Activated naive CD8-positive, alpha-beta T cell (primary cell): Measurements from ENCODE around the gene GALNT2.

Source experiments
- H3K27ac Mint-ChIP-seq: one replicate; pipeline ENCODE4 v1.8.0; 2021; ENCODE audit warnings: mixed read lengths
- H3K27me3 Mint-ChIP-seq: one replicate; pipeline ENCODE4 v1.8.0; 2021; ENCODE audit warnings: mixed read lengths
- H3K36me3 Mint-ChIP-seq: one replicate; pipeline ENCODE4 v1.8.0; 2021; ENCODE audit warnings: mixed read lengths
- H3K4me1 Mint-ChIP-seq: one replicate; pipeline ENCODE4 v1.8.0; 2021; ENCODE audit warnings: low read depth, mixed read lengths
- H3K4me3 Mint-ChIP-seq: one replicate; pipeline ENCODE4 v1.8.0; 2021; ENCODE audit warnings: mild to moderate bottlenecking, mixed read lengths
- H3K9me3 Mint-ChIP-seq: one replicate; pipeline ENCODE4 v1.8.0; 2021; ENCODE audit warnings: low read depth, mixed read lengths

The GALNT2 gene

DNA sequence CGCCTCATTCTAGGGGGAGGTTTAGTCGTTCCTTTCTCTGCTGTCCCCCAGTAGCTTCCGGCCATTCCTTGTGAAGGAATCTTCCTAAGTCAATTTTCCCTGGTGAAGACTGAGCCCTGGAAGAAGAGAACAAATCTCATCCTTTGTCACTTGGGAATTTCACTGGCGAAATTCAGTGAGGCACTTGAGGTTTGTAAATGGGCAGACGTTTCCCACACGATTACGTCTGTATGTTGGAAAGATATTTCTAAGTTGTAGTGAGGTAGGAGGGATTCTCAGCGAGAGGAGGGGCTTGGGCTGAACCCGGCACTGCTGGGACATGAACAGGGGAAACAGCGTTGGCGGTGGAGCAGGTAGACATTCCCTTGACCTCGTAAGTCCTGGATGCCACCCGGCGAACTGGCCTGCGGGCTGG is 47.2 kb downstream of the GALNT2 start:
- Mint-ChIP-seq H3K4me3 (no peak overlapping the region), H3K27ac (no peak overlapping the region), H3K9me3 (no peaks in the 10 kb centered on the region), H3K27me3 (no peaks in the 10 kb centered on the region), H3K36me3 (peaks cover 24% of the 10 kb centered on the region), H3K4me1 (peaks cover 61% of the 10 kb centered on the region)

DNA sequence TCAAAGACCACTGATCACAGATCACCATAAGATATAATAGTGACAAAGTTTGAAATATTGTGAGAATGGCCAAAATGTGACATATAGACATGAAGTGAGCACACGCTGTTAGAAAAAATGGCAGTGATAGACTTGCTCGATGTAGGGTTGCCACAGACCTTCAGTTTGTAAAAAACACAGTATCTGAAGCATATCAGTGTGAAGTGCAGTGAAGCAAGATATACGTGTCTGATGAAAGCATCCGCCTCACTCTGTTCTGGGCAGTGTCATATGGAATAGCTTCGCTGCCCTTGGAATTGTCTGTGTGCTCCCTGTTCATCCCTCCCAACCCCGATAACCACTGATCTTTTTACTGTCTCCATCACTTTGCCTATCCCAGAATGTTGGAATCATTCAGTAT is 50.7 kb downstream of the GALNT2 start:
- H3K27me3 Mint-ChIP-seq, result no peaks in the 10 kb centered on the region
- no peaks in the 10 kb centered on the region for H3K9me3 Mint-ChIP-seq
- no peak overlapping the region for H3K4me3 Mint-ChIP-seq
- H3K36me3 Mint-ChIP-seq, result peaks cover 32% of the 10 kb centered on the region
- H3K27ac Mint-ChIP-seq, result no peak overlapping the region
- H3K4me1 Mint-ChIP-seq, result peaks cover 48% of the 10 kb centered on the region

DNA sequence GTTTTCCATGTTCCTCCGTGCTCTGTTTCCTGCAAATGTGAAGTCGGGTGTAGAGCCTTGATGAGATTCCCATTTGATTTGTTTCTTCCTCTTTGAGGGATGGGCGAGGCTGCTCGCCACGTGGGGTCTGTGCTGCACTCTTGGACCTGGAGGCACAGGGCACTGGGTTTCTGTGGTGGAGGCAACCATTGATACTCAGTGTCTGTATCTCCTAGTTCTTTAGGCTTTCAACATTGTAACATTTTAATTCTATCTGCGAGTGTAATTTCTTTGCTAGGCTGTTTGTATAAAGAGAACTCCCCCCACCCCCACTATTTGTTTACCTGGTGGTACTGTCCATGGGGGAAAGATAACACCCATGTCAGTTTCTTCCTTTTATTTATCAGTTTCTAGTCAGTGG is 52.3 kb downstream of the GALNT2 start:
- no peak overlapping the region for H3K27ac Mint-ChIP-seq
- peaks cover 28% of the 10 kb centered on the region for H3K36me3 Mint-ChIP-seq
- no peaks in the 10 kb centered on the region for H3K9me3 Mint-ChIP-seq
- peaks cover 55% of the 10 kb centered on the region for H3K4me1 Mint-ChIP-seq
- no peak overlapping the region for H3K4me3 Mint-ChIP-seq
- H3K27me3 Mint-ChIP-seq, result no peaks in the 10 kb centered on the region

DNA sequence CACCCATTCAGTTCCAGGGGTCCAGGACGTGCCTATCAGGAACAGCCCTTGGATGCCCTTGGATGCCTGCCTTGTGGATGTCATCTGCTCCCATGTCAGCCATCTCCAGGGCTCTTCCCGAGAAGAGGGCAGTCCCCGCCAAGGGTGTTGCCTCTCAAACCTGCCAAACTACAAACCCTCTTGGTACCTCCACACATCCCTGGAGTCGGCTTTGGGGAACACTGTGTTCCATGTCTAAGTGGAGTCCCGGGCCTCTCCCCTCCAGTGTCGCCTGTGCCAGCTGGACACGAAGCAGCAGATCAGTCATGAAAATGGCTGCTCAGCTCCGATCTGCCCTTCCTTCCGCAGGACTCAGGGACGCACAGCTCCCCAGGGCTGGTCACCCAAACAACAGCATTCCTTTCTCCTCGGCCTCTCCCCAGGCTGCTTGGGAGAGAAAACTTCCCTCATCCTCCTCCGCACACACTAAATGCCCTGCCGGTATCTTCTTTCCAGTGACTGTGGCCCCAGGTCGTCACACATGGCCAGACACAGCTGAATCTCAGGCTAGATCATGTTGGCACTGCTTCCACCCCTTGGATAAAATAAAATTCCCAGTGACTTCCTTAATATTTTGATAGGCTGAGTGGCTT is 53.4 kb downstream of the GALNT2 start:
- peaks cover 24% of the 10 kb centered on the region for H3K36me3 Mint-ChIP-seq
- peaks cover 63% of the 10 kb centered on the region for H3K4me1 Mint-ChIP-seq
- H3K27me3 Mint-ChIP-seq, result no peaks in the 10 kb centered on the region
- no peak overlapping the region for H3K27ac Mint-ChIP-seq
- no peaks in the 10 kb centered on the region for H3K9me3 Mint-ChIP-seq
- no peak overlapping the region for H3K4me3 Mint-ChIP-seq

DNA sequence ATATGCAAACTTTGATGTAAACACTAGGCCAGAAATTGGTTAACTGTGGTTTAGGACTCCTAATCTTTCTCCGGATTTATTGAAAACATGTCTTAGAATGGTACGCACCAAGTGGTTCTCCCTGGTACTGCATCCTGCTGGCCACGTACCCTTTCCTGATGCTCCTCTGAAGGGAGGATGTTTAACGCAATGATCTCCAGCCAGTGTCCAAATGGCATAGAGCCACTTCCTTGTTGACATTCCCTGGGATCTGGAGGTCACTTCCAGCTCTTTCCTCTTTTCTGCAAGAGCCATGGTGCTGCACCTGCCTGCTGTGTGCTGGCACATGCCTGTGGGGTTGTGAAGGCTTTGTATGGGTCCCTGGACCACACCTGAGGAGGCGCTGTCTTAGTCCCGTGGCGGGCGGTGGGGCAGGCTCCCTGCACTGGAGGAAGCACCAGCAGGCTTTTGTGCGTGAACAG is 53.9 kb downstream of the GALNT2 start:
- Mint-ChIP-seq H3K4me1 (peaks cover 65% of the 10 kb centered on the region), H3K27me3 (no peaks in the 10 kb centered on the region), H3K9me3 (no peaks in the 10 kb centered on the region), H3K27ac (no peak overlapping the region), H3K36me3 (peaks cover 21% of the 10 kb centered on the region), H3K4me3 (no peak overlapping the region)

DNA sequence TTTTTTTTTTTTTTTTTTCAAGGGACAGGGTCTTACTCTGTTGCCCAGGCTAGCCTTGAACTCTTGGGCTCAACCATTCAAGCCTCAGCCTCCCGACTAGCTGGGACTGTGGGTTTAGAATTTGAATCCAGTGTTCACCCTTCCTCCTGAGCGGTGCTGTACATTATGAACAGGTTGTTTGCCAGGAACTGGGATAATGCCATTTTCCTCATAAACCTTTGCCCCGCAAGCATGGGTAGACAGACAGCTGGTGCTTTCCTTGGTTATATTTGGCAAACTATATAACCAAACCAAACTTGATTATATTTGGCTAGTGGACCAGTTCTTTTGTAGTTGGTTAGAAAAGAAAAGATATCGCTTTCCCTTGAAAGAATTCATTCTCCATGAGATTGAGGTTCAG is 54.9 kb downstream of the GALNT2 start:
- Mint-ChIP-seq H3K4me1 (peaks cover 71% of the 10 kb centered on the region), H3K4me3 (no peak overlapping the region), H3K9me3 (no peaks in the 10 kb centered on the region), H3K27ac (no peak overlapping the region), H3K36me3 (peaks cover 18% of the 10 kb centered on the region), H3K27me3 (no peaks in the 10 kb centered on the region)

DNA sequence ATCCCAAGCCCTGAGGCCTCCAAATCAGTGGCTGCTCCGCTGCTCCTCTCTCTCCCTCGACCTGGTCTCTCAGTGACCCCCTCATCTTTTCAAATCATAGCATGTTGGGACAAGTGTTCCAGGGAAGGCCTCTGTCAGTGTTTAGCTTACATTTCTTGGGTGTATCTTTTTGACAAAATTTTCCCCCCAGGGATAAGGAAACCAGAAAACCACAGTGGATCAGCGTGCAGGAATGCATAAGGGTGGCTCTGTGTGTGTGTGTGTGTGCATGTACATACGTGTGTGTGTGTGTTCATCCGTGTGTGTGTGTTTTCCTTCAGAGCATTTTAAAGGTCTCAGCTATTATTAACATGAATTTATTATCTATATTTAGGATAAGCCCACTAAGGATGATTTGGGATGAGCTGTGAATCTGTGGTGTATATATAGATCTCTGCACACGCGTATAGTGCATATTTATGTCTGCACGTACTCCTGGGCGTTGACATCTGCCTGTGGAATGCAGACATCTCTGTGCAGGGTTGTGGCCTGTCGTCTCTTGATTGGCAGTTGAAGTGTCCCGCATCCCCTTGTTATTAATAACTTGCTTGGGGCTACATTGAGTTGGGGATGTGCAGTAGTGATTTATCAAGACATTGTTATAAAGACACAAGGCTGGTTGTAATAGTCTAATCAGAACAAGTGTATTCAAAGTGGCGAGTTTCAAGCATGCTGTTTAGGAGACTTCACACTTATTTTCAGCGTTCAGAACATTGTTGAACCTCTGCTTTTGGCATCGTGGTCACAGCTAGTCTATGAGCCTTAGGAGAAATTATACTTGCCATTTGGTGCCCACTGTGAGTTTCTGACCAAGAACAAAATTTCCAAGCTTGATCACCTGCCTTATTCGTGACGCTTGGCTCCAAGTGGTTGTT is 55.6 kb downstream of the GALNT2 start:
- no peaks in the 10 kb centered on the region for H3K9me3 Mint-ChIP-seq
- H3K36me3 Mint-ChIP-seq, result peaks cover 15% of the 10 kb centered on the region
- peaks cover 72% of the 10 kb centered on the region for H3K4me1 Mint-ChIP-seq
- no peak overlapping the region for H3K4me3 Mint-ChIP-seq
- H3K27ac Mint-ChIP-seq, result peak overlapping the region; percentile 81
- no peaks in the 10 kb centered on the region for H3K27me3 Mint-ChIP-seq

DNA sequence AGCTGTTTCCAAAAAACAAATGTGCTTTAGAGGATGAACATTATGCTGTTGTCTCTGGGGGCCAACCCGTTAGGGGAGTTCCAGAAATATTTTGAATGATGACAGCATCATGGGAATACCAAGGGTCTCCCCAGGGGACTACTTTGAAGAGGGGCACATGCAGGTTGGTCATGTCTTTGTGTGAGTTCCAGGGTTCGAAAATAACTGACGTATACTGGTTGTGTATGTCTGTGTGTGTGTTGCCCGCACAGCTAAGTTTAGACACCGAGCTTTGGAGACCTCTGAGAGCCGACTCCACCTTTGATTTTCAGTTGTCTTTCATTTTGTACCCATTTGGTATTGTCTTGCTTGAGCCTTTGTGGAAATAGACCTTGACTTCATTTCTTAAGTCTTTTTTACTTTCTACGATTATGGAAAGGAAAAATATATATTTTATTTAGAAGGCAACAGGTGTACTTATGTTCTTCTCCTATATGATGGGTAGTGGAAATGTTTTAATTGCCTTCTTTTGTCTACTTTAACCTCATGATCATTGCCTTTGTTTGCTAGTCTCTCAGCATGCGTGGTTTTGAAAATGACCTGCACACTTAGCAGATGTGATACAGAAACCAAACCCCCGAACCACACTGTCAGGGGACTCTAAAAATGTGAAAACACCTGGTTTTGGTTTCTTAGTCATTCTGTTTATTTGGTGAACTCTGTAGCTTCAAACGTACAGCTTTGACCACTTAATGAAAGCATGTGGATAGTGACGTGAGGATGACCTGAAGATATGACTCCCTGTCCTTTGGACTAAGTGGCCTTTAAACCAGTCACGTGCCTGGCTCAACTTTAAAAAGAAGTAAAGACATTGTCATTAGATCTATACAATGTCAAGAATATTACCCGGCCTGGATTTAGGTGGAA is 56.5 kb downstream of the GALNT2 start:
- peak overlapping the region; percentile 81 for H3K27ac Mint-ChIP-seq
- no peaks in the 10 kb centered on the region for H3K9me3 Mint-ChIP-seq
- no peaks in the 10 kb centered on the region for H3K27me3 Mint-ChIP-seq
- peaks cover 77% of the 10 kb centered on the region for H3K4me1 Mint-ChIP-seq
- peaks cover 12% of the 10 kb centered on the region for H3K36me3 Mint-ChIP-seq
- H3K4me3 Mint-ChIP-seq, result peak overlapping the region; percentile 19

DNA sequence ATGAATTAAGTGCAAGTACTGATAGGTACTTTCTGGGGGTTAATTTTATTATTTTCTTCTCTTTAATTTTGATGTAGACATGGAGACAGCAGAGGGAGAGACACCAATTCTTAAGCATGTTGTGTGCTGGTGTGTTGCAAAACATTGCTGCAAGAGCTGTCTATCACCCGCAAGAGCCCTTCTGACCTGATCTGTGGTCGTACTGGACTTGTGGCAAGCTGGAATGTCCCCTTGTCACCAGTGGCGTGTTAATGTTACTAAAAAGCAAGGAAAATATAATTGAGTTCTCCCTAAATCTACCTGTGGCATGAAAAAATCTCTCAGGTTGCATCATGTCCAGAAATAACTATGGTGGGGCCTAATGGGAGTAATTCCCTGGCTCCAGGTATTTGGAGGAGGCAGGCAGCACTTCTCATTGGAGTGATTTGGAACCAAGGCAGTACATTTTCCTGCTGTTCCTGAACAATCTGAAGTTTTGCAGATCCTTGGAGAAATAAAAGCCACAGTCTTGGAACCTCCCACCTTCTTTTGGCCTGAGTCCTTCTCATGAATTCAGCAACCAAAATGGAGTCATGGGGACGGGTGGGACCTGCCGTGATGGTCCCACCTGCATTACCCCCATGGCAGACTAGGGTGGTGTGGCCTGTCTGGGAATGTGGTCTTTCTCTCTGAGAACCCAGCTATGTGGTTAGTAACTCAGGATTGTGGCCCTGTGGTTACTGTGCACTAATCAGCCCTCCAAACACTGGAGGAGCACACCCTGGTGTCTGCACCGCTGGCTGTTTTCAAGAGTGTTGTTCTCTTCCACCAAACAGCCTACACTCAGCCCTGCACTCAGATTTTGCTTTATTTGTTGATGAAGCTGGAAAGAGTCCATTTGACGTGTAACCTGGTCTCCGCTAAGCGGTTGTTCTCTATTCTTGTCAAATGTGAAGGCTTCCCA is 57.4 kb downstream of the GALNT2 start:
- Mint-ChIP-seq H3K27ac (peak overlapping the region; percentile 86), H3K4me3 (peak overlapping the region; percentile 19), H3K36me3 (peaks cover 10% of the 10 kb centered on the region), H3K9me3 (no peaks in the 10 kb centered on the region), H3K4me1 (peaks cover 76% of the 10 kb centered on the region), H3K27me3 (no peaks in the 10 kb centered on the region)

DNA sequence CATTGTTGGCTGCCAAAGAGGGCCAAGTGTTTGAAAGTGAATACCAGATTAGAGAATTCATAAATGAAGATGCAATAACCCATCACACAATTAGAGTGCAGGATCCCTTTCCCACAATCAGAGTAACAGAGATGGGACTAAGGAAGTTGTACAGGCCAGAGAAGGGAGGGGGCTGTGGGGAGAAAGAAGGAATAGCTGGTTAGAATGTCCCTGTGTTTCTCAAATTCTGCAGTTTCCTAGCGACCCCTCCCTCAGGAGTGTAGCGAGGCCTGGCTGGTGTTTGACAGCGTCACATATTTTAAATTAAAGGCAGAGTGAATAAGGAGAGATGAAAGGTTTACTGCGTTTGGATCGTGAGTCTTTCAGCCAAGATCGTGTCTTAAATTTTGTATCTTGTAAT is 58.1 kb downstream of the GALNT2 start:
- H3K36me3 Mint-ChIP-seq, result peaks cover 12% of the 10 kb centered on the region
- H3K4me1 Mint-ChIP-seq, result peaks cover 75% of the 10 kb centered on the region
- no peaks in the 10 kb centered on the region for H3K27me3 Mint-ChIP-seq
- peak overlapping the region; percentile 86 for H3K27ac Mint-ChIP-seq
- H3K4me3 Mint-ChIP-seq, result no peak overlapping the region
- no peaks in the 10 kb centered on the region for H3K9me3 Mint-ChIP-seq

DNA sequence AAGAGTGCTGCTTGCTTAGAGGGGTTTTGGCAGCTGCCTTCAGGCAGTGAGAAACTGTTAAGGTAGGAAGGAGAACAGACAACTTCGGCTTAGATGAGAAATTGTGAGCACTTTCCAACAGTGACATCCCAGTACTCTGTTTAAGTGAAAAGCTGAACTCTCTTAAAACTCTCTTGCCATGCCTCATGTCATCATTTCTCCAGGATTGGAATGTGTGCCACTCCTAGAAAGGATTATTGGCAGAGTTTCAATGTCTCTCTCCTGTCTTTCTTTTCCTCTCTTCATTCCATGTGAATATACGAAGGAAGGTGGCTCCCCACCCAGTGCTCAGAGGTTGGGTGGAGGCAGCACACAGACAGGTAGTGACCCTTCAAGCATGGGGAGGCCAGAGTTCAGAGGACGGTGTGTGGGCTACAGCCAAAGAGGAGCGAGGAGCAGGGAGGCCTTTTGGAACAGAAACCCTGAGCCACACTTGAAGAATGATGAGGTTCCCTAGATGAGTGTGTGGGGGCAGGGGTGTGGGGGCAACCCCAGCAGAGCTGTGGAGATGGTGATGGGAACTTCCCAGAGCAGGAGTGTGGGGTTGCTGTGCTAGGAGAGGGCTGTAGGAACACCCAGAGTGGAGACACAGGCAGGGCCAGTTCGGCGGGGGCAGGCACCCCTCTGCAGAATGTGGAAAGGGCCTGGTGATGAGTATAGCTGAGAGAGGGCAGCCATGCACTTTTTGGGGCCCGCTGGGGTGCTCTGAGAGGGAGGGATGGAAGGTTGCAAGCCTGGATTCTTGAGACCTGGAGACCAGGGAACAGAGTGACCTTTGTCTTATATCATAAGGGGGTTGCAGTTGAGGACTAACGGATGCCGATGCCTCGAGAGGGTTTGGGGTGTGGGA is 58.8 kb downstream of the GALNT2 start:
- no peaks in the 10 kb centered on the region for H3K27me3 Mint-ChIP-seq

DNA sequence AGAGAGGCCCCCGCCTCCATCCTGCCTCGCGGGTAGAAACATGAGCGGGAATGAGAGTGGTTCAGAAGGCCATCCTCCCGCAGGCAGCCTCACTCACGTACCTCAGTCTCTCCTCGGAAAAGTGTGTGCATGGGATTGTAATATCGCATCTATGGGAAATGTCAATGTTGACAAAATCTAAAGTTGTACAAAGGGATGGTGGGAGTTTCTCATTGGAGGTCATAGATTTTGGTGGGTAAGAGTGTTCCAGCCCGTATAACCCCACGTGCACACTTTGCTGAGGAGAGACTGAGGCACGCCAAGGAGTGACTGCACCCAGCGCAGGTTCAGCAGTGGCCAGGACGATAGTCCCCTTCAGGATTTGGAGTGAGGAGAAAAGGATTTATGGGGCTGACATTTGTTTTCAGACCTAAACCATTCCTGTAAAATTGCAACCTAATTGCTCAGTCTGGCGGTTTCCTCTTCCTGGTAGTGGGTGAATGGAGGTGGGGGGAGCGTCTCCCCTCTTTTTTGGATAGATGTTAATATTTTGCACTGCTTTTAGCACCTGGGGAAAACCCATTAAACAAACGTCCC is 59.6 kb downstream of the GALNT2 start:
- peaks cover 69% of the 10 kb centered on the region for H3K4me1 Mint-ChIP-seq
- peak overlapping the region; percentile 86 for H3K27ac Mint-ChIP-seq
- H3K36me3 Mint-ChIP-seq, result peaks cover 5% of the 10 kb centered on the region
- no peaks in the 10 kb centered on the region for H3K27me3 Mint-ChIP-seq
- H3K9me3 Mint-ChIP-seq, result no peaks in the 10 kb centered on the region
- peak overlapping the region; percentile 66 for H3K4me3 Mint-ChIP-seq

More for the DNA sequence above, 58.8 kb downstream of the GALNT2 start:
- H3K4me3 Mint-ChIP-seq, result peak overlapping the region; percentile 66
- peak overlapping the region; percentile 86 for H3K27ac Mint-ChIP-seq
- H3K36me3 Mint-ChIP-seq, result peaks cover 7% of the 10 kb centered on the region
- peaks cover 71% of the 10 kb centered on the region for H3K4me1 Mint-ChIP-seq
- H3K9me3 Mint-ChIP-seq, result no peaks in the 10 kb centered on the region
